Ovary (tissue), 9 donors: Measurements from ENCODE around the gene UNC5C. TPM values are rescaled to one million over a fixed set of nuclear protein-coding genes. Genes with fewer than 3 reads are reported as not detected.

Experiments used
- DNase-seq, 5 donors: peaks; one replicate each; pipeline ENCODE4 v3.0.0-alpha.2; 2019 to 2020
- H3K27ac ChIP-seq, 2 donors: fragments of 200-600 bp; one replicate each; pipeline versions ENCODE4 v1.5.1 to v1.8.0; 2019 to 2022
- H3K27me3 ChIP-seq: fragments of 200-600 bp; one replicate; pipeline ENCODE4 v1.8.0; 2022
- H3K36me3 ChIP-seq: fragments of 200-600 bp; sonication (generic); one replicate; pipeline ENCODE4 v1.5.1; 2019
- H3K4me1 ChIP-seq: one replicate; pipeline ENCODE4 v1.8.1; 2013; ENCODE audit warnings: mild to moderate bottlenecking, moderate library complexity; ENCODE audit not compliant: insufficient read depth
- H3K4me3 ChIP-seq: fragments of 200-600 bp; sonication (generic); one replicate; pipeline ENCODE4 v1.5.1; 2017
- H3K9me3 ChIP-seq, 2 donors: fragments of 200-600 bp in 1 of 2; sonication (generic) in 1 of 2; one replicate each; pipeline versions ENCODE4 v1.5.1 to v1.8.1; 2013 to 2019; ENCODE audit warnings: mild to moderate bottlenecking in 1 of 2, moderate library complexity in 1 of 2
- CTCF ChIP-seq, 3 donors: fragments of 450-650 bp in 2 of 3; fragments of 200-600 bp in 1 of 3; IDR thresholded peaks; one replicate each; pipeline versions ENCODE4 v1.5.1 to v1.8.0; 2016 to 2022; ENCODE audit warnings: antibody characterized with exemption in 3 of 3, mild to moderate bottlenecking in 1 of 3
- EP300 ChIP-seq: sonication (generic); formaldehyde crosslinking; IDR thresholded peaks from one replicate; pipeline ENCODE4 v1.6.1; 2017; ENCODE audit warnings: antibody characterized with exemption
- POLR2A ChIP-seq: fragments of 450-650 bp; IDR thresholded peaks from one replicate; pipeline ENCODE4 v1.6.1; 2017; ENCODE audit warnings: antibody characterized with exemption, mild to moderate bottlenecking, moderate library complexity
- WGBS, 3 donors: extraction: QIAGEN DNeasy Blood & Tissue Kit in 1 of 3; methylation state at CpG; one replicate each; pipeline versions ENCODE4 v1.1.5 to v1.1.7; 2013 to 2017; 5-methylcytosine and 5-hydroxymethylcytosine counted together
- intact Hi-C, 4 donors: fragments of 100-400 bp; cut with DNase I; formaldehyde crosslinking; loops; one replicate each; pipeline versions ENCODE4 v1.11.0 to v1.15.1; 2022 to 2023
- polyA plus RNA-seq, 2 donors: library from polyadenylated mRNA; stranded (reverse); fragments of 200-250 nt in 1 of 2; fragments of 350-450 nt in 1 of 2; fragmentation: Illumina TruSeq in 1 of 2; extraction: RNeasy Lipid Tissue Mini Kit (QIAGEN cat#74804) in 1 of 2; gene quantifications; one replicate each; pipeline ENCODE4 v1.2.3, GENCODE V29; 2013 to 2014
- total RNA-seq, 7 donors: library from RNA; depleted of rRNA in 2 of 7; stranded (reverse); fragments of >200 nt in 2 of 7; fragmentation: NEBNext Ultra II Directional in 3 of 7; extraction: Animal tissue kit (Norgen Biotek cat#: 25700) in 3 of 7; gene quantifications; one replicate each; pipeline versions ENCODE4 v1.1.0 to v1.2.4, GENCODE V29; 2016 to 2023
- donor health status: DM: no; HTN: no; CAD: no; lungs with moderate emphysema.
- donor health status: DM: no; HTN: no; CAD: no.
- donor health status: Bipolar disorder and iron deficiency.
- donor health status: DM: yes; HTN: yes; CAD: no.
- donor health status: DM: no; HTN: no; CAD: no.
- donor health status: DM: yes; HTN: yes; CAD: no.

The UNC5C gene
- total and polyA plus RNA-seq, 9 donors: 1.8 to 9.4 (median 3.9) TPM

- TF ChIP-seq CTCF (IDR thresholded peaks at IDR 0.05) (no peak), EP300 (no peak), POLR2A (no peak)
- no peak for DNase-seq
- Histone ChIP-seq H3K4me3 (no peak overlapping the region), H3K27me3 (no peaks in the 10 kb centered on the region), H3K9me3 (no peaks in the 10 kb centered on the region), H3K4me1 (no peaks in the 10 kb centered on the region), H3K27ac (no peak overlapping the region), H3K36me3 (no peaks in the 10 kb centered on the region)
- WGBS, 3 donors: 50 to 55% (median 51%) methylated on average over 1 of the region's 1 CpG
- intact Hi-C loops: no loop called here
These were observed 24.6 kb downstream of the UNC5C start for GRCh38 chr4:95524184-95524583.

DNA sequence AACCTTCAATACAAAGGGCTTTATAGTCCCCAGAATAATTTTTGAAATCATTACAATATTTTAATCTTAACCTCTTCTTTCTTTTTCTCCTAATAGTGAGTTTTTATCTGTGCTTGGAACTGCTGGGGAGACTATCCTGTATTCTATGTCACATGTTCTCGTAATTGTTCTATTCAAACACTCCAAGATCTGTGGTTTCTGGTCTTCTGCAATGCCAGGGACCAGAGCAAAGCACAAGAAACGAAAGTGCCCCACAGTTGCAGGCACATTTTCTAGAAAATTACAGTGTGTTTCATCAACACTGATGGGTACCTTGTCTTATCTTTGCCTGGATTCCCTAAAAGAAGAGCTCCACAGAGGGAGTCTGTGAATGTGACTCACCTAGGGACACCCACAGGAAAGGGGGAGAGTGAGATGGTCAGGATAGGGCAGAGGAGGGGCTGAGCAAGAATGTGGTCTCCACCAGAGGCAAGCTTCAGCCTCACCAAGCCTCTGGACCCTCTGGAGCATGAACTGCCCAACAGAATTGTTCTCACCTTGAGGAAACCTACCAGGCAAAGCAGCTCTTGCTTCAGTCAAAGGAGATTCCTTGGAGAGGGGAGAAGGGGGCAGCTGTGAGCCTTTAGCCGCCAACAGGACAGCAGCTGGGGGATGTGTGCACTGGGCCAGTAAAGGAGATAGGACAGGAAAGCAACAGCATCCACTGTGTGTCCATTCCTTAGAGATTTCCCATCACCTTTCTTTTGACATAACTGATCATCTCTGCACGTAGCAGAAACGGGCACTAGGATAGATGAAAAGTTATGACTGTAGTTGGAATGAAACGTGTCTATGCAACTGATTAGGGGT, 25.9 kb downstream of the UNC5C start:
- WGBS, 3 donors: 92 to 93% (median 93%) methylated on average over 6 of the region's 6 CpGs
- intact Hi-C loops: no loop called here
- H3K4me1 ChIP-seq: no peaks in the 10 kb centered on the region
- TF ChIP-seq EP300 (no peak), POLR2A (no peak), CTCF (IDR thresholded peaks at IDR 0.05) (no peak)
- H3K36me3 ChIP-seq: no peaks in the 10 kb centered on the region
- no peak for DNase-seq
- H3K4me3 ChIP-seq: no peak overlapping the region
- no peaks in the 10 kb centered on the region for H3K27me3 ChIP-seq
- H3K9me3 ChIP-seq: no peaks in the 10 kb centered on the region
- no peak overlapping the region for H3K27ac ChIP-seq

DNA sequence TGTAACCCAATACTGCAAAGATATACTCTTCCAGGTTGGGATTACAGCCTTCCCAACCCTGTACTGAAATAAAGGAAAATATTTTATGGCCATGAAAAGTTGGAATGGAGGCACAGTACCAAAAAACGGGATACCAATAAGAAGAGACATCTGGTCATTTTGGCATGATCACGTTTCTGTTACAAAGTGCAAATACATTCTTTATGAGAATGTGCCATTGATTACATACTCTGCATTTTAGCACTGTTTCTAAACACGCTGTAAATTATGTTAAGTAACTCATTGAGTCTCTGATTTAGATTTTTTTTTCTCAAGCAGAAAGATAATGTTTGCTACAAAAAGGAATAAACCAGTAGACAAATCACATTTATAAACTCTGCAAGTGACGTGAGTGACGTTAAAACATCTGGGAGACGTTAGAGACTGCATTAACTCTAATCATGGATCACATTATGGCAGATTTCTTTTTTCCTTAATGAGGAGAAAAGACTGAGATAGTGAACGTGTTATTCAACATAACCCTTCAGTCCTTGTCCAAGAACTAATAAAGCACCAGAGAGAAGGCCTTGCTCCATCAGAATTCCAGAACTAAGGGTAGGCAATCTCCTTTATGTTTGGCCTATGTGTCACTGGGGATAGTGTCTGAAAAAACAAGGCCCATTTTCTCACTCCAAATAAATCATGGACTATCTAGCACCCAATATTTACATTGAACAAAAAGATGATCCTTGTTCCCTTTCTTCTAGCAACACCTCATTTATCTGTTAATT, 31.0 kb downstream of the UNC5C start:
- WGBS, 3 donors: 18 to 26% (median 26%) methylated on average over 7 of the region's 7 CpGs
- H3K27me3 ChIP-seq: no peaks in the 10 kb centered on the region
- intact Hi-C loops: no loop called here
- no peak for DNase-seq
- H3K27ac ChIP-seq: no peak overlapping the region
- H3K4me3 ChIP-seq: no peak overlapping the region
- no peaks in the 10 kb centered on the region for H3K9me3 ChIP-seq
- TF ChIP-seq CTCF (IDR thresholded peaks at IDR 0.05) (no peak), POLR2A (no peak), EP300 (no peak)
- no peaks in the 10 kb centered on the region for H3K4me1 ChIP-seq
- no peaks in the 10 kb centered on the region for H3K36me3 ChIP-seq

- Histone ChIP-seq H3K27ac (no peak overlapping the region), H3K4me1 (no peaks in the 10 kb centered on the region), H3K27me3 (no peaks in the 10 kb centered on the region), H3K9me3 (no peaks in the 10 kb centered on the region), H3K36me3 (no peaks in the 10 kb centered on the region), H3K4me3 (no peak overlapping the region)
- no peak for DNase-seq
- intact Hi-C loops: no loop called here
- 90% methylated on average over 10 of the region's 10 CpGs for WGBS, 3 donors
- no peak for TF ChIP-seq CTCF (IDR thresholded peaks at IDR 0.05)
These were observed 32.2 kb downstream of the UNC5C start for GRCh38 chr4:95516528-95517017.
